Brain pericyte (primary cell): ENCODE results near the gene NRXN2.
"Not testable (repeated sequence)": the region's sequence is repeated elsewhere in the genome, so short reads cannot be mapped to it uniquely, and the experiment has no call there.

Experiments used
- DNase-seq: peaks from one replicate; pipeline ENCODE4 v3.0.0-alpha.2; 2012; ENCODE audit warnings: low read depth, low spot score

The NRXN2 gene

DNA sequence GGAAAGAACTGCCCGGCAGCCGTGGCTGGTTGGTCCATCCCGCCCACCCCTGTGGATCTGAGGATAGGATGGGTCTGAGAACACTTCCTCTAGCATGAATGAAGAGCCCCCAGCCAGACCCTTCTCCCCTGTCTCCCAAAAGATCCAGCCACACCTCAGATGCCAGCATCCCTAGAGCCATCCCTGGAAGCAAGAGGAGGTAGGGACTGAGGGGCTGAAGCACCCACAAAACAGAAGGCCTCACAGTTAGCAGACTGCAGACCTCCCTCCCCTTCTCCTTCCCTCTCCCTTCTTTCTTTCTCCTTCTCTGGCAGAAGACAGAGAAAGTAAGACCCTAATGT lies 1.7 kb downstream of the NRXN2 start:
- DNase-seq = no peak

GRCh38 chr11:64720640-64721358 lies 2.2 kb downstream of the NRXN2 start:
- DNase-seq = no peak

GRCh38 chr11:64720167-64720566 lies 2.8 kb downstream of the NRXN2 start:
- no peak for DNase-seq

DNA sequence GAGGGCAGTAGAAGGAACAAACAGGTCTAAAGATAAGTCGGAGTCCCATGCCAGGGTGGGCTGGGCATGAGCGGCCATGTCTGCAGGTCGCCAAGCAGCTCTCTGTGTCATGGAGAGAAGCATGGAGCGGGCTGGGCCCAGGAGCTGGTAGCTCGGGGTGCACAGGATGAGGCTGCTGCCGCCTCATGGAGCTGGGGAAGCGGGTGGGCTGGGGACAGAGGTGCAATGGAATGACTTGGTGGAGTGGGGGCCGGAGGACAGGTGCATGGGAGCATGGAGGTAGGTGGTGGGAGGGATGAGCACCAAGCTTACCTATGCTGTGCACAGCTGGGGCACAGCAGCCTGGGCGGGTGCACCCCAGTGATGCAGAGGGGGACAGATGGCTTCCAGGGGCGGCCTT lies 3.6 kb downstream of the NRXN2 start:
- no peak for DNase-seq

- DNase-seq = no peak
Observed at GRCh38 chr11:64718780-64719124, 4.2 kb downstream of the NRXN2 start.

- no peak for DNase-seq
Observed at GRCh38 chr11:64718084-64718779, 4.8 kb downstream of the NRXN2 start.

DNA sequence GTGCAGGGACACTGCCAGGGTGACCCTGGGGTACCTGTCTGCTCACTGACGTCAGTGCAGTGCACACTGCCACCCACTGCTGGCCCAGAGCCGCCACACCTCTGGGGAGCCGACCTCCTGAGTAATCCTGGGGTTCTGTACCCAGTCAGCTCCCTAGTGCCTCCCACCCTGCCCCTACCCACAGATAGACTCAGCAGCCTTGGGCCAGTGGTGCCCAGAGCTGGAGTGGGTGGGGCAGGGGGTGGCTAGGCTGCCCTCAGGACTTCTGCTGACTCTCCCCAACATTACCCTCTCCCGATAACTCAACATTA lies 5.8 kb downstream of the NRXN2 start:
- DNase-seq = no peak

DNA sequence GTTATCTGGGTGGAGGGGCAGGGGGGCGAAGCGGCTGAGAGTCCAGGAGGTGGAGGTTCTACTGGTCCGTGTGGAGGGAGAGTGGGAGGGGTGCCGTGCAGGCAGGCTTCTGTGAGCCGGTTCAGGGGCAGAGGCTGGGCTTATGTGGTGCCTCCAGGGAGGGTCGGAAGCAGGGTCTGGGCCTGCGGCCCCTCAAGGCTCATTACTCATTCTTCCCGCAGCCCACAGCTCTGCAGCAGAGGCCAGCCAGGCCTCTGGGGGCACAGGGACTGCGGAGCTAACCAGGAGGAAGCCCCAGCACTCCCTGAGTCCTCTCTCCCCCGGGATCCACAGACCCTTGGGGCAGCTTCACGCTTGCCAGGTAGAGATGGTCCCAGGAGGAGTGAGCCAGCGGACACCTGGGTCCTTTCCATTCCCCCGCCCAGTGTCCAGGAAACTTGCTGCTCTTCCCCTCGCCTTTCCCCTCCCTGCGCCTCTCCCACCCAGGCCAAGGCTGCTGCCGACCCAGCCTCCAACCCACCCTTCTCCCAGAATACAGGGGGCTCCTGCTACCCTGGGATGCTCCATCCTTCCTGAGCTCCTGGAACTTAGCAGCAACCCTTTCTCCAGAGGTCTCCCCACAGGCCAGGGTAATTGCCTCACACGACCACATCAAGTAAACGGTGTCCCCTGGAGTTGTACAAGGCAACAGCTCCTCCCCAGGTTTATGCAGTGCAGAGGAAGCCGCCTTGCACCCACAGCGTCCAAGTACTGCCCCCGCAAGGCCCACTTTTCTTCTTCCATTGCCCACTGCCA lies 6.3 kb downstream of the NRXN2 start:
- no peak for DNase-seq

GRCh38 chr11:64715756-64716472 lies 7.1 kb downstream of the NRXN2 start:
- no peak for DNase-seq

DNA sequence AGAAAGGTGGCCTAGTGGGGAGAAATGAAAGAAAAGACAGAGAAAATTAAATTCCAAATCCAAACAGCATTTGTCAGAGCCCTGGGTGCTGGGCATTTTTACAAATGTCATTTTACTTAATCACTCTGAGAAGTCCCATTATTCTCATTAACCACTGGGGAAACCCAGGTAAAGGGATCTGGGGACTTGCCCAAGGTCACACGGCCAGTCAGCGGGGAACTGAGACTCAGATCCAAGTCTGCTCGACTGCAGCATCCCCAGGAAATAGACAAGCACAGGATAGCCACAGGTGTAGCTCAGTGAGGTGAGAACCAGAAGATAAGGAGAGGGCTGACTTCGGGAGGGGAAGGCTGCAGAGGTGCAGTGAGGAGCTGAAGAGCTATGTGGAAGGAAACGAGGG lies 7.9 kb downstream of the NRXN2 start:
- DNase-seq = no peak

- no peak for DNase-seq
Observed at GRCh38 chr11:64714666-64715065, 8.3 kb downstream of the NRXN2 start.

DNA sequence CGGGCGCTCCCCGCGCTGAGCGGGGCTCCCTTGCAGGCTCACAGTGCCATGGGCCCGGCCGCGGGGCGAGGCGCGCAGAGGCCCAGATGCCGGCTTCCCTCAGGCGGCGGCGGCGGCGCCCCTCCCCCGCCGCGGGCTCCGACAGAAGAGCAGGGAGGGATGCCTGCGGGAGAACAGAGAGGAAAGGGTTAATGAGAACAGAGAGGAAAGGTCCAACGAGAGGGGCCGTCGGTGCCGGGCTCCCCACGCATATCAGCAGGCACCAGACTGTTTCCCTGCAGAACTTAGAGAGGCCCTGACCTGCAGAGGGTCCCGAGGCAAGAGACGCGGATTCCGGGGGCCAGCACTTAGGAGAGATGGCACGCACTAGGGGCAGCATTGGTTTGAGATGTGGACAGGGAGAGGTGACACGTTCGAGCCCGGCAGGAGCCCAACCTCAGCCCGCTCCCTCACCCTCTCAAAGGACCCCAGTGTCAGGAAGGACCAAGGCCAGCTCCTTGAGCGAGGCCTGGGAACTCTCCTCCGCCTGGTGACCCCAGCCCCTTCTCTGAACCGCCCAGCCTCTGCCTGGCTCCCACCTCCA lies 9.1 kb downstream of the NRXN2 start:
- no peak for DNase-seq

DNA sequence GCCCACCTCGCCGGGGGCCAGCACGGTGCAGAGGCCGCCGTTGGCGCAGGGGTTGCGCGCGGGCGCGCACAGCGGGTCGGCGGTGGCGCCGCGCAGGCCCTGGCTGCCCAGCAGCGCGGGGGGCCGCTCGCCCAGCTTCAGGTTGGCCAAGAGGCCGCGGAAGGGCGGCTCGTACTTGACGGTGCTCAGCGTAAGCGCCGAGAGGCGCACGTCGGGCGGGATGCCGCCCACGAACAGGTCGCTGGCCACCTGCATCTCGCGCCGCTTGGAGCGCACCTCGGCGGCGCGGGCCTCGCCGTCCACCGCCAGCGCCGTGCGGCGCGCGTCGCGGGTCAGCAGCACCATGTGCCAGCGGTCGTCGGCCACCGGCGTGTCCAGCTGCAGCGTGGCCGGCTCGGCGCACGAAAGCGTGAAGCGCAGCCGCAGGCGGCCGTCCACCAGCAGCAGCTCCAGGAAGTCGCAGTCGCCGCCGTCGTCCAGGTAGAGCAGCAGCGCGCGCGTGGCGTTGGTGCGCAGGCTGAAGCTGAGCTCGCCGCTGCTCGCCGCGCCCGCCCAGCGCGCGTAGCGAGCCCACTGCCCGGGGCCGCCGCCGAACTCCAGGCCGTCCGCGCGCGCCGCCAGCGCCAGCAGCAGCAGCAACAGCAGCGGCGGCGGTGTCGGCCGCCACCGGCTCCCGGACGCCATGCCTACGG lies 9.8 kb downstream of the NRXN2 start:
- DNase-seq = no peak

DNA sequence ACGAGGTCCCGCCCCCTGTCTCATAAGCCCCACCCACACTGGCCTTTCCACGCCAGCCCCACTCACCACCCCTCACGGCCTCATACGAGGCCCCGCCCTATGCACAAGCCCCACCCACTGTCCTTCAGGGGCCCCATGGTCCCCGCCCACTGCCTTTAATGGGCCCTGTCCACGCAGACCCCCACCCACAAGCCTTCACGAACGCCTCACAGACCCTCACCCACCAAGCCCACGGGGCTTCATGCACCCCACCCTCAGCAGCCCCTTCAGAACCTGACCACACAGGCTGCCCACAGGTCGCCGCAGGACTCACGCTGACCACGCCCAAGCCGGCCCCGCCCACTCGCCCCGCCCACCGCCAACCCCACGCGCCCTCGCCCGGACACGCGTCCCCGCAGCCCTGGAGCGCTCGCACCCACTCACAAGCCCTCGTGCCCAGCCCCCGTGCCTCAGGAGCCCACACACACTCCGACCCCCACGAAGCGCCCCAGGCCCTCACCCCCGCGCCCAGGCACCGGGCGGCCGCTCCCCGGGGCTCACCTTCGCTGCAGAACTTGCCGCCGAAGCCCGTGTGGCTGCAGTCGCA lies 10.5 kb downstream of the NRXN2 start:
- DNase-seq = no peak

DNA sequence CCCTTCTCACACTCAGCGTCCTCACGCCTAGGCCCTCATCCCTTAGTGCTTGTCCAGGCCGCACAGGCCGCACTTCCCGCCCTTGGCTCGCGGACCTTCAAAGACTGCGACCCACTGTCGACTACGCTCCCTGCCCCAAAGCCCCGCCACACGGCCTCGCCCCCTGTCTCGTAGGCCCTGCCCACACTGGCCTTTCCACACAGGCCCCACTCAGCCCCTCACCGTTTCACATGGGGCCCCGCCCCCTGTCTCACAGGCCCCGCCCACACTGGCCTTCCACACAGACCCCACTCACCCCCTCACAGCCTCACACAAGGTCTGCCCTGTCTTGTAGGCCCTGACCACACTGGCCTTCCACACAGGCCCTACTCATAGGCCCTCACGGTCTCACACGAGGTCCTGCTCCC lies 11.0 kb downstream of the NRXN2 start:
- DNase-seq = no peak

DNA sequence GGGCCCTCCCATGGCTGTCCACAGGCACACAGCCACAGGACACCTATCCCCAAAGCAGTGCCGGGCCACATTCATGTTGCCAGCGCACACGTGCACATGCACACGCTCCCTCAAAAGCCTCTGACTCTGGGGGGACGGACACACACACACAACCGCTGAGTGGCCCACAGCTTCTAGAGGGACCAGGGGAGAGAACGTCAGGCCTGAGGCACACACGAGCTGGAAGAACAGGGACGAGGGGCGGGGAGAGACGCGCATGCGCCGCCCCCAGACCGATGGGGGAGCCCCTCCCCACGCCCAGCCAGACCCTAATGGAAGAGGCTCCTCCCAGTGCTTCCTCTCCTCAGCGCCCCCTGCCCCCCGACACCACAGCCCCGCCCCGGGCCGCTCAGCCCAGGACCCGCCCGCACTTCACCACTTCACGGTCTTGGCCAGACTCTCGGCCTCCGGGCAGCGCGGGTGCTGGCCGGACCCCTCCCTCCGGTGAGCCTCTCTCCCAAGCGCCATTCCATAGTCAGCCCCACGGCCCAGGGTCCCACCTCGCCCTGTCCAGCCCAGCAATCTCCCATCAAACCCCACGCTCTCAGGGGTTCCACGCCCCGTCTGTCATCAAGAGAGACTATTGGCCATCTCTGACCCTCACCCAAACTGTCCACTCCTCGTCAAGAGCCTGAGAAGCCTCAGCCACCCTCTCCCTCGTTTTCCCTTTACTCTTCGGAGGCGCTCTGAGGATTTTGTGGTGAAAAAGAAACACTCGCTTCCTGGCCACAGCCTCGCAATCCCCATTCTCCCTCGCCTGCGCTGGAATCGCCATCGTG lies 11.7 kb downstream of the NRXN2 start:
- no peak for DNase-seq

DNA sequence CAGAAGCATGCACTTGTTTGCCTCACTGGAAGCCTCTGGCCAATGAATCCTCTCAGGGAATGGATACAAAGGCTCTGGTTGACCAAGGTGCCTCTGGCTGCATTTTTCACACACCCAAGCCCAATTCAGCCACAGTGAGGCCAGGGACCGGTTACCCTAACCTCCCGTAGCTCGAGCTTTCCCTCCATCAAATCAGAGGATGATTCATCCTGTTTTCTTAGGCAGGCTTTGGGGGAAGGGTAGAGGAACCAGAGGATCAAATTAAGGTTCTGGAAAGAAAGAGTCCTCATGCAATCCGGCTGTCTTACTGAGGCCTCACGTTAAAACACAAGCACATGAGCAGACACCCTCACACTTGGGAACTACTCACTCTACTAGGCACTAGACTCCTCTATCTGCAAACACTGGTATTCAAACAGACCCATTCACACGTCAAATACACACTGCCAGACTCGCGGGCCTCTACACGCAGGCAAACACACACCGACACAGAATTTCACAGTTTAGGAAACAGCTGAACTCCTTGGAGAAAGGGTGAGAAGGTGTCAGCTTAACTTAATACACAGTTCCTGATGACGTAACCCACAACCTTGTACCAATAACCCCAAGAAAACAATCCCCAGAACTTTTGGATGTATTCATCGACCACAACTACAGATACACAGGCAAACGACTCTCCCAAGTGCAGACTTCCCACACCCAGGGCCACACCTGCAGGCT lies 12.4 kb downstream of the NRXN2 start:
- DNase-seq = no peak

GRCh38 chr11:64705501-64705900 lies 17.5 kb downstream of the NRXN2 start:
- no peak for DNase-seq

GRCh38 chr11:64703048-64703447 lies 19.9 kb downstream of the NRXN2 start:
- DNase-seq = no peak

DNA sequence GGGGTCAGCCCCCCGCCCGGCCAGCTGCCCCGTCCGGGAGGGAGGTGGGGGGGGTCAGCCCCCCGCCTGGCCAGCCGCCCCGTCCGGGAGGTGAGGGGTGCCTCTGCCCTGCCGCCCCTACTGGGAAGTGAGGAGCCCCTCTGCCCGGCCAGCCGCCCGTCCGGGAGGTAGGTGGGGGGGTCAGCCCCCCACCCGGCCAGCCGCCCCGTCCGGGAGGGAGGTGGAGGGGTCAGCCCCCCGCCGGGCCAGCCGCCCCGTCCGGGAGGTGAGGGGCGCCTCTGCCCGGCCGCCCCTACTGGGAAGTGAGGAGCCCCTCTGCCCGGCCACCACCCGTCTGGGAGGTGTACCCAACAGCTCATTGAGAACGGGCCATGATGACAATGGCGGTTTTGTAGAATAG lies 21.0 kb downstream of the NRXN2 start:
- not testable (repeated sequence) for DNase-seq
